NCI-H345 (cell line): ENCODE measurements around the gene SPEF2.

Source experiments
- DNase-seq: peaks from one replicate; lab custom pipeline; 2025; lab: John Stamatoyannopoulos, UW

The SPEF2 gene

DNA sequence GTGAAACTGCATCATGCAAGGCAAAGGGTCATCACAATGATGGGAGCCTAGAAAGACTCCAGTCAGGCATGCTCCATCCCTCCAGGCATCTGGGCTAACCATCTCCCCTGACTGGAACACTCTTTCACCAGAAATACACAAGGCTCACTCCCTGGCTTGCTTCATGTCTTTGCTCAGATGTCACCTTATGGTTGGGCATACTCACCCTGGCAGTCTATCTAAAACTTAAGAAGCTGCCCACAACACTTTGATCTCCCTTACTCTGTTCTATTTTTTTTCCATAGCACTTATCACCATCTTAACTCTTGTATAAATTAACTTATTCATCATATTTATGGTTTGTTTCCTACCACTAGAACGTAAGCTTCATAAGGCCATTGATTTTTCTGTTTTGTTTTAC is 90.0 kb downstream of the SPEF2 start:
- no peak for DNase-seq

GRCh38 chr5:35709688-35710087 is 92.0 kb downstream of the SPEF2 start:
- no peak for DNase-seq

GRCh38 chr5:35717718-35718117 is 100.1 kb downstream of the SPEF2 start:
- no peak for DNase-seq

DNA sequence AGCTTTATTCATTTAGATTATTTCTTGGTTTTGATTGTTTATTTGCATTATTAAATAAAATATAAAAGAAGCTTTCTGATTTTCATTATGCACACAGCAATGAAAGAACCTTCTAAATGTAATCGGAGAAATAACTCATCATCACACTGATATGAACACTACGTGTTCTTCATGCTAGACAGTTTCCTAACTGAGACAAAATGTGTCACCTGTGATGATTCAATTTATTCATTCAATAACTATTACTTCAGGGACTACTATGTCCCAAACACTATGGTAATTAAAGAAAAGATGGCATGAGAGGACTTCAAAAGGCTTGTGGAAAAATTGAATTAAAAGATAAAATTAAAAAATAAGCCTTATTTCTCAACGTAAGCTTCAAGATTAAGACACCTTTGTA is 118.1 kb downstream of the SPEF2 start:
- no peak for DNase-seq

DNA sequence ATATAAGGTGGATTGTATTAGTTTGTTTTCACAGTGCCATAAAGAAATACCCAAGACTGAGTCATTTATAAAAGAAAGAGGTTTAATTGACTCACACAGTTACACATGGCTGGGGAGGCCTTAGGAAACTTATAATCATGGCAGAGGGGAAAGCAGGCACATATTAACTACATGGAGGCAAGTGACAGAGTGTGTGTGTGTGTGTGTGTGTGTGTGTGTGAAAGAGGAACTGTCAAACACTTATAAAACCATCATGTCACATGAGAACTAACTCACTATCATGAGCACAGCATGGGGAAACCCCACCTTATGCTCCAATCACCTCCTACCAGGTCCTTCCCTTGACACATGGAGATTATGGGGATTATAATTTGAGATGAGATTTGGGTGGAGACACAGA is 118.6 kb downstream of the SPEF2 start:
- DNase-seq = no peak

DNA sequence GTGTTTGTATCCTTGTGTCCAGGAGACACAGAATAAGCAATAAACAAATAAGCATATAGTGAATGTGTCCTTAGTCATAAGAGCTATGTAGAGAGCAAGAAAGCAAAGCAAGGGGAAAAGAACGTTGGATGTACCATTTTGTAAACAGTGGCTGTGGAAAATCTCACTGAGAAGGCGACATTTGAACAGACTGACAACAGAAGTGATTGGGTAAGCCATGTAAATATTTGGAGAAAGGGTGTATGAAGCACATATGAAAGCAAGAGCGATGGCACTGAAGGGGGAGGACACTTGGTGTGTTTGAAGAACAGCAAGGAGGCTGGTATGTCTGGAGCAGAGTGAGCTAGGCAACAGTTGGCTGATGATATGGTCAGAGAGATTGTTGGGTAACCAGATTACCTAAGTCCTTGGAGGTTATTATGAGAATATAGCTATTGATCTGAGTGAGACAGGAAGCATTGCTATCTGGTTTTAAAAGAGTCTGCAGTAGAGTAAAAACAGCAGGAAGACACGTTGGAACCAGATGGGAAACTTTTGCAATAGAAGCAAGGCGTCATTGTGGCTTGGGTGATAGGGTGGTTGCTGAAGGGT is 123.6 kb downstream of the SPEF2 start:
- no peak for DNase-seq

DNA sequence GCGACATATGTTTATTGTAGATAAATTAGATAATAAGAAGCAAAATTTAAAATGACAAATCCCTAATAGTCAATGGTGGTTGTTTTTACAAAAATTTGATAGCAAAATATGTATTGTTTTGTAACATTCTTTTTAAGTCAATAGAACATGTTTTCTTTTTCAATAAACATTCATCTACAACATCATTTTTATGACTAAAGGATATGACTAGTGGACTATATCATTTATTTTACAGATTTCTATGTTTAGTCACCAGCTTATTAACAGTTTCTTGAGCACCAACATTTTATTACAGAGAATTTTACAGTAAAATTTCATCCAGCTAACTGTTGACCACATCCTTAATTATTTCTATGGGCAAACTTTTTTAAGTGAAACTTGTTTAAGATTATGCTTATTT is 124.3 kb downstream of the SPEF2 start:
- DNase-seq = no peak

GRCh38 chr5:35743644-35744043 is 126.0 kb downstream of the SPEF2 start:
- DNase-seq = no peak

DNA sequence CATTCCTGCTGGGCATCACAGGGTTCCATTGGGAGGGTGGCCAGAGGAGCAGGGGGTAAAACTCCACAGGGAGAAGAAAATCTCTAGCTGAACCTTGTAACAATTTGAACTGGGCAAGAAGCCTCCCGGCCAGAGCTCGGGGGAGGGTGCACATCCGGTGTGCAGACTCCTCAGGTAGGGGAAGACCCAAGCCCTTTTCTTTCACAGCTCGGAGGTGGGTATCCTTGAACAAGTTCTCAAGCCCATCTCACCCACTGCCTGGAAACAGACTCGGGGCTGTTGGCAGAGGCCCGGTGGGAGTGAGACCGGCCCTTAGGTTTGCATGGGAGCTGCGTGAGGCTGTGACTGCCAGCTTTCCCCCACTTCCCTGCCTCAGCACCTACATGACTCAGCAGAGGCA is 127.5 kb downstream of the SPEF2 start:
- no peak for DNase-seq

DNA sequence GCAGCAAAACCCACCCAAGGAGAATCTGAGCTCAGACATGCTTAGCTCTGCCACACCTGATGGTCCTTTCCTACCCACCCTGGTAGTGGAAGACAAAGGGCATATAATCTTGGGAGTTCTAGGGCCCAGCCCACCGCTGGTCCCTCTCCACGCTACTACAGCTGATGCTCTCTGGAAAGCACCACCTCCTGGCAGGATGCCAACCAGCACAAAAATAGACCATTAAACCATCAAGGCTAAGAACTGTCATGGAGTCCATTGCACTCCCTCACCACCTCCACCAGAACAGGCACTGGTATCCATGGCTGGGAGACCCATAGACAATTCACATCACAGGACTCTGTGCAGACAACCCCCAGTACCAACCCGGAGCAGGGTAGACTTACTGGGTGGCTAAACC is 128.0 kb downstream of the SPEF2 start:
- no peak for DNase-seq

DNA sequence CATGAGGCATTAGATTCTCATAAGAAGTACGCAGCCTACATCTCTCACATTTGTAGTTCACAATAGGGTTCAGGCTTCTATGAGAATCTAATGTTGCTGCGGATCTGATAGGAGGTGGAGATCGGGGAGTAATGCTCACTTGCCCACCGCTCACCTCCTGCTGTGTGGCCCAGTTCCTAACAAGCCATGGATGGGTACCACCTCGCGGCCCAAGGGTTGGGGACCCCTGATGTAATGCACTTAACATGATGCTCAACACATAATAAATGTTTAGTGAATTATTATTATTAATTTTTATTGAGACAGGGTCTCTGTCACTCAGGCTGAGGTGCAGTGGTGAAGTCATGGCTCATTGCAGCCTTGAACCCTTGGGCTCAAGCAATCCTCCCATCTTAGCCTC is 134.3 kb downstream of the SPEF2 start:
- DNase-seq = no peak

- no peak for DNase-seq
Observed at GRCh38 chr5:35753500-35753899, 135.8 kb downstream of the SPEF2 start.

DNA sequence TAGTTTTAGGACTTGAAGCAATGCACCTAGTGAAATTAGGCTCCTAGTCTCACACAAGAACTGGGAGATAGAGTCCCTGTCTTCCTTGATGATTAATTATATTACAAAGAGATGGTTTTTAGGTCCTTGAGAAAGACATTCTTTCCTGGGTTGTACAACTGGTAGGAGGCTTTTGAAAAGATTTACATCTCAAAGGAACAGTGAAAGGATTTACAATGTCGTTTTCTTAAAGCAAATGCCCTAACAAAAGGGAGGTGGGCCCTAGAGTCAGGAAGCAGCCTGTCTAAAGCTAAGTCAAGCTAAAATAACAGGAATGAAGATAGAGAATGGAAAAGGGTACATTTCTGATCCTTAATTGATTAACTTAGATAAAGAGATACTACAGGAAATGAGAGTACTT is 136.8 kb downstream of the SPEF2 start:
- no peak for DNase-seq

- no peak for DNase-seq
Observed at GRCh38 chr5:35755966-35756365, 138.3 kb downstream of the SPEF2 start.

DNA sequence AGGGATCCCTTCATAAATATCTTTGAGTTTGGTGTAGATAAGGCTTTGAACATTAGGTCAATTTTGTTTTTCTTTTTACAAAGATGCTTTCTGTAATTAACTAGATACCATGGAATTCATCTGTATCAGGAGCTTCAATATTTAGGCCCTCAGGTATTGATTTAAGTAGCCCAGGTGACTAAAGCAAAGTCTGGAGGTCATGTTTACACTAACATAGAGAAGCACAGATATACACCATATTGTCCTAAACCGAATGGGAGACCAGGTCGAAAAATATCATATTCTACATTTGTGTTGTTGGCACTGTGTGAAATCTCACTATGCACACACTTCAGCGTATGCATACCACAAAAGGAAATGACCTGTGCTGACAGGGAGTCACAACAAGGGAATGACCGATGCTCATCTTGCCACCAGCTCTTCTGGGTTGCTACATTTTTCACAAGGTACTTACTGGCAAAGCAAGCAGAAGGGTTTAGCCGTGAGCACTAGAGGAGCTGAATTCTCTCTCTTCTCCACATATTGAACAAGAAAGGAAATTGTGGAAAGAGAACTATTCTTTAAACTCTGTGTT is 140.6 kb downstream of the SPEF2 start:
- DNase-seq = no peak

- DNase-seq = no peak
Observed at GRCh38 chr5:35761541-35761940, 143.9 kb downstream of the SPEF2 start.

GRCh38 chr5:35762368-35762767 is 144.7 kb downstream of the SPEF2 start:
- no peak for DNase-seq

DNA sequence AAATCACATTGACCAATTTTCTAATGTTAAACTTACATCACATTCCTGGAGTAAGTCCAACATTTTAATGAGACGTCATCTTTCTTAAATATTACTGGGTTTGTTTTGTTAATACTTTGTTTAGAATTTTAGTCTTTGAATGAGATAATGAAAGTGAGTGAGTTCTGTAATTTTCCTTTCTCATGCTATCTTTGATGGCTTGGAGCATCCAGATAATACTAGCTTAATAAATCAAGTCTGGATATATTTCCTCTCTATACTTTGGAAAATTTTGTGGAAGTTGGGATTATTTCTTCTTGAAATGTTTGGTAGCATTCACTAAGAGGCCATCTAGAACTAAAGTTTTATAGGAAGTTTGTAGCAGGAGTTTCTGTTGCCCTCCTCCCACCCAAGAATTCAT is 148.3 kb downstream of the SPEF2 start:
- no peak for DNase-seq

- DNase-seq = no peak
Observed at GRCh38 chr5:35771300-35771699, 153.6 kb downstream of the SPEF2 start.

GRCh38 chr5:35771839-35772238 is 154.2 kb downstream of the SPEF2 start:
- no peak for DNase-seq

GRCh38 chr5:35773967-35774366 is 156.3 kb downstream of the SPEF2 start:
- DNase-seq = no peak

DNA sequence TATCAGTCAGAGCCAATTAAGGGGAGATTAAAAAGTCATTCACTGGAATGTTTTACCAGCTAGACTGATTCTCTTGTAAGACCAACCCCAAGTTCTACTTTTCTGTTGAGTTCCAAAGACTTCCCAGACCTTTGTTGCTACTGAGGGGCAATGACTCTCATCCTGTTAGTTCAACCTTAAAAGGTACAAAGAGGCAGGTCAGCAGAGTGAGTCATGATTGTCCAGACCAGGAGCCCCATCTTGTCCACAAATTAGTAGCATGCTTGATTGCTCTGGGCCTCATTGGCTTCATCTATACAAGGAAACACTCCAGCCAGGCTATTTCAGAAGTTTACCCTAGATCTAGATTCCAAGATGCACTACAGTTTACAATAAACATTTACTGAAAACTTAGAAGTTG is 159.1 kb downstream of the SPEF2 start:
- no peak for DNase-seq

GRCh38 chr5:35777358-35778087 is 159.9 kb downstream of the SPEF2 start:
- peak; percentile 43 for DNase-seq

- DNase-seq = no peak
Observed at GRCh38 chr5:35778259-35778769, 160.7 kb downstream of the SPEF2 start.
